ENCODE results near the gene PNPLA3.

Gene PNPLA3

DNA sequence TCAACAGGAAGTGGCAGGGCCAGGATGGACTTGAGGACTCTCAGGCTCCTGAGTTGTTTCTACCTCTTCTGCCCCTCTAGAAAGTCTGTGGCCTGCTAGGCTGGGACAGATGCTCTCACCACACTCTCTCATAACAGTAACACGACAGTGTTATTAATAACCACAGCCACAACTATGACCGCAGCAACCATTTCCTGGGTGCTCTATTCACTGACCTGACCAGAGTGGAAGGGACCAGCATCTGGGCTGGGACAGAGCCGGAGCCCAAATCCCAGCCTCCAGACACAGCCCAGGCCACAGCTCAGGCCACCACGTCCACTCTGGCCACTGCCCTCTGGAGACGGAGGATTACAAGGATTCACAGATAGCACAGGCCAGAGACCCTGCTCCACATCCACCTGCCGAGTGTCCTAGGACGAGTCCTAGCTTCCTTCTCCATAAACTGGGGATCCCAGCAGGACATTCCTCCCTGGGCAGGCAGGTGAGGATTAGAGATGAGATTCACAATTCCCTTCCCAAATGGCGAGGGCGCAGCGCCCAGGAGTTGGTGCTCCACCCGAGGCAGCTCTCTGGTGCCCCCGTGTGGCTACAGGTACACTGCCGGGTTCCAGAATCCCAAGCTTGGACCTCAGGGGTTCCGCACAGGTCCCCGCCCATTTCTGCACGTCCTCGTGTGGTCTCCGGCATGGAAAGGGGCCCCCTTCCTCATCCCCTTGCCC is 38.8 kb upstream of the PNPLA3 start:
- no peak for TF ChIP-seq ZNF274 (IDR thresholded peaks at IDR 0.05; ENCODE audit: low read depth, low read length)
- no peak overlapping the region; the same call in 1 of the 2 replicates for H3K4me3 ChIP-seq (ENCODE audit: low read length)

DNA sequence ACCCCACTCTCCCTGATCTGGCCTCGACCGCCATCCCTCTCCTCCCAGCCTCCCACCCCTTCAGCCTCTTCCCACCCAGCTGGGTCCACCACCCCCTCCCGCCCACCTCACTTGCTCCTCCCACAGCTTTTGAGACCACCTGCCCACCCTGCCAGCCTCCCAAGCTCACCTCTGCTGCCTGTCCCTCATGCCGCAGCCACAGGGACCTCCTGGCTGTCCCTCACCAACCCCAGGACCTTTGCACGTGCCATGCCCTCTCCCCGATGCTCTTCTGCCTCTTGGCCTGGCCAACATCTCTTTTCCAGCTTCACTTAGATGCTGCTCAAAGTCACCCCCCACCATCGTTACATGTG is 38.3 kb upstream of the PNPLA3 start:
- no peak for TF ChIP-seq ZNF274 (IDR thresholded peaks at IDR 0.05; ENCODE audit: low read depth, low read length)
- no peak overlapping the region for H3K4me3 ChIP-seq (ENCODE audit: low read length)

DNA sequence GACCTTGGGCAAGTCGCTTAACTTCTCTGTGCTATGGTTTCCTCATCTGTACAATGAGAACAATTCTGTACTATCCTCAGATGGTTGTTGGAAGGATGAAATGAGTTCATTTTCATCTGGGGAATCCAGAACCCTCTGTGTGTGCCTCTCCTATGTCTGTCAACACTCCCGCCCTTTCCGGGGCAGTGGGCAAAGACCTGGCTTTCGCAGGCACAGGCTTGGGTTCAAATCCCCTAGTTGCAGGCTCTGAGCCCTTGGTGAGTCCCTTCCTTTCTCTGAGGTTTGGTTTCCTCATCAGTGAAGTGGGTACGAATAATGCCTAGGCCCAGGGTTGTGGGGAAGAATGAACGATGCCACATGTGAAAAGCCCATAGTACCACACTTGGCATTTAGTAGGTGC is 37.8 kb upstream of the PNPLA3 start:
- TF ChIP-seq ZNF274 (IDR thresholded peaks at IDR 0.05; ENCODE audit: low read depth, low read length): no peak
- no peak overlapping the region for H3K4me3 ChIP-seq (ENCODE audit: low read length)

DNA sequence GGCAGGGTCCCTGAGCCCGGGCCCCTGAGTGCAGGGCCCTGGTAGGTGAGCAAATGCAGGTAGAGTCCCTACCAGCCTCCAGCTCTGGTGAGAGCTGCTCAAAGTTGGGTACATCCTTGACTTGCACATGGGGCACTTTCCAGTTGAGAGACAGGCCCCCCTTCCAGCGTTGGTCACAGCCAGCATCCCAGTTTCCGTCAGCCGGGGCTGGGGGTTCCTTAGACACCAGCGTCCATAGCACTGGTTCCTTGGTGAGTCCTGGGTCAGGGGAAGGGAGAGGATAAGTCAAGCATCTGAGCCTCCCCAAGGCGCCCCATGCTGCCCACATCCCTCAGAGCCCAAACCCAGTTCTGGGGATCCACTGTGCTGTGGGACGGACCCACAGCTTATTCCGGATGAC is 37.4 kb upstream of the PNPLA3 start:
- TF ChIP-seq ZNF274 (IDR thresholded peaks at IDR 0.05; ENCODE audit: low read depth, low read length): no peak
- H3K4me3 ChIP-seq (ENCODE audit: low read length): no peak overlapping the region

DNA sequence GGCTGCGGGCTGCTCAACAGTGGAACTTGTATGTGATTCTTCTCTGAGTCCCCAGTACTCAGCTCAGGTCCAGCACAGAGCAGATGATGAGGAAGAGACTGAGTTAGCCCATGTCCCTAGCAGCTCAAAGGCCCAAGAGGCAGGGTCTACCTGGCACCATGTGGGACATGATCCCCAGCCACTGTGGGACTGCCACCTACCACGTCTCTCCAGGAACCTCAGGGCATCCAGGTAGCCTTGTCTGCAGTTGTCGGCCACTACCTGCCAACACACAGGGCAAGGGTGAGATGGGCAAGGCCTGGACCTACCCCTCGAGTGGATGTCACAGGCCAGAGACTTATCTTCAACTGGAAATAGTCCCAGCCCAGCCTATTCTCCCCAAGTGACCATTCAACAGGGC is 36.2 kb upstream of the PNPLA3 start:
- H3K4me3 ChIP-seq (ENCODE audit: low read length): no peak overlapping the region
- no peak for TF ChIP-seq ZNF274 (IDR thresholded peaks at IDR 0.05; ENCODE audit: low read depth, low read length)

DNA sequence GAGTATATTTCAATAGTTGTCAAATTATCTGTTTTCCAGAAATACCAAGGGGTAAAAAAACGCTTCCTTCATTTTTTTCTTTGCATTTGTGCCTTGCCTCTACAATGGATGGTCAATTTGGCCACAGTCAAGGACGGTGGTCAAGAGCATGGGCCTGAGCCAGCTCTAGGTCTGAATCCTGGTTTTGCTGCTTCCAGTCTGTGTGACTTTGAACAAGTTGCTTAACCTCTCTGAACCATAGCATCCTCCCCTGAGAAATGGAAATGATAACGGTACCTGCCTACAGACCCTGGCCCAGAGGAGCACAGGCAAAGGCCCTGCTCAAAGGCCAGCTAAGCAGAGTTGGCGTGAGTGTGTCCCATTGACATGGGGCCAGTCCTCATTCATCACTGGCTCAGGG is 34.9 kb upstream of the PNPLA3 start:
- H3K4me3 ChIP-seq (ENCODE audit: low read length): no peak overlapping the region
- TF ChIP-seq ZNF274 (IDR thresholded peaks at IDR 0.05; ENCODE audit: low read depth, low read length): no peak

DNA sequence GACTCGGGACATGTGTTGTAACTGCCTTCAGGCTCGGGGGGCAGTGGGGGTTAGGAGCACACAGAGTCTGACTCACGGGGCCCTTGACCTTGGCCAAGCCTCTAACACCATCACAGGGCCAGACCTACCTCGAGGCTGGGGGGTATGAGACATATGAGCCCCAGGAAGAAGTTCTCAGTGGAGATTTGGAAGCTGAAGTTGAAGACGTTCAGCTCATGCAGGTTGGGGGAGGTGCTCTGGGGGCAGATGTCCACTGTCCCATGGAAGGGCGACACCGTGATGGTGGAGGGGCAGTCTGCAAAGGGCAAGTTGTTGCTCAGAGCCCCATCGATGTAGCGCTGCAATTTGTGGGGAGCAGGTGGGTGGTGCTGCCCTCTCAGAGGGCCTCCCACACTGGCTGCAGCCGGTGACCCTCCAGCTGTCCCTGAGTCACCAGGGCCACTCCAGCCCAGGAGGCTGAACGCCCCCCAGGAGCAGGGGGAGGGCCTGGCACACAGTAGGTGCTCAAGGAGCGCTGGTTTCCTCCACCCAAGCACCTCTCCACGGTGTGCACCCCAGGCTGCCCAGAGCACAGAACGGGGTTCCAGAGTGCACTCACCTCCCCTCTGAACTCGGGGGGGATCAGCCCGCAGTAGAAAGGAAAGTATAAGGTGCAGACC is 34.3 kb upstream of the PNPLA3 start:
- no peak for TF ChIP-seq ZNF274 (IDR thresholded peaks at IDR 0.05; ENCODE audit: low read depth, low read length)
- no peak overlapping the region for H3K4me3 ChIP-seq (ENCODE audit: low read length)

DNA sequence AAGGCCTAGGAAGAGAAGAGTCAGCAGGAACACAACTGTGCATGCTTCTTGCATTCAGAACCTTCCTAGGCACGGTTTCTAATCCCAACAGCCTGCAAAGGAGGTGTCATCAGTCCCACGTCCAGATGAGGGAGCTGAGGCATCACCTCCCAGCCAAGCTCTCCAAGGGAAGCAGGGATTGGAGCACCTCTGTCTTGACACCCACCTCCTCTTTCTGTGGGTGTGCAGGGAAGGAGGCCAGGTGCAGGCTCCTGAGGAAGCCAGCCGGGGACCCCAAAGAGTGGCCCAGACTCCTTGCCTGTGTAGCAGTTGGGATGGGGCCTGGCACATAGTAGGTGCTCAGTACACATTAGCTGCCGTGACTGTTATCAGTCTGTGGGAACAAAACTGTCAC is 33.7 kb upstream of the PNPLA3 start:
- H3K4me3 ChIP-seq (ENCODE audit: low read length): no peak overlapping the region
- TF ChIP-seq ZNF274 (IDR thresholded peaks at IDR 0.05; ENCODE audit: low read depth, low read length): no peak

DNA sequence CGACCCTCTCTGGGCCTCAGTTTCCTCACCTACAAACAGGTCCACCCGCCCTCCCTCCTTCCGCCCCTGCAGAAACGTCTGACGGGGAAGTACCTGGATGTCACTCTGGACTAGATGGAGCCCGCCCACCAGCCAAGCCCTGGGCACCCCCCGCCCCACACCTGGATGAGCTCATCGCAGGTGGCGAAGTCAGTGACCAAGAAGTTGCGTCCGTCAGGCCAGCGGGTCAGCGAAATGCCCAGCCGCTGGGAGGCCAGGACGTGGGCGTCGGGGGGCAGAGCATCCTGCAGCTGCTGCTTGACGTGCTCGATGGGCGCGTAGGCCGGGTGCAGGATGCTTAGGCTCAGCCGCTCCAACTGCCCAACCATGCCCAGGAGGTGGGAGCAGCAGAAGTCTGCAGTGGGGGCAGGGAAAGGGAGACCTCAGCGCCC is 32.7 kb upstream of the PNPLA3 start:
- no peak for TF ChIP-seq ZNF274 (IDR thresholded peaks at IDR 0.05; ENCODE audit: low read depth, low read length)
- H3K4me3 ChIP-seq (ENCODE audit: low read length): no peak overlapping the region

DNA sequence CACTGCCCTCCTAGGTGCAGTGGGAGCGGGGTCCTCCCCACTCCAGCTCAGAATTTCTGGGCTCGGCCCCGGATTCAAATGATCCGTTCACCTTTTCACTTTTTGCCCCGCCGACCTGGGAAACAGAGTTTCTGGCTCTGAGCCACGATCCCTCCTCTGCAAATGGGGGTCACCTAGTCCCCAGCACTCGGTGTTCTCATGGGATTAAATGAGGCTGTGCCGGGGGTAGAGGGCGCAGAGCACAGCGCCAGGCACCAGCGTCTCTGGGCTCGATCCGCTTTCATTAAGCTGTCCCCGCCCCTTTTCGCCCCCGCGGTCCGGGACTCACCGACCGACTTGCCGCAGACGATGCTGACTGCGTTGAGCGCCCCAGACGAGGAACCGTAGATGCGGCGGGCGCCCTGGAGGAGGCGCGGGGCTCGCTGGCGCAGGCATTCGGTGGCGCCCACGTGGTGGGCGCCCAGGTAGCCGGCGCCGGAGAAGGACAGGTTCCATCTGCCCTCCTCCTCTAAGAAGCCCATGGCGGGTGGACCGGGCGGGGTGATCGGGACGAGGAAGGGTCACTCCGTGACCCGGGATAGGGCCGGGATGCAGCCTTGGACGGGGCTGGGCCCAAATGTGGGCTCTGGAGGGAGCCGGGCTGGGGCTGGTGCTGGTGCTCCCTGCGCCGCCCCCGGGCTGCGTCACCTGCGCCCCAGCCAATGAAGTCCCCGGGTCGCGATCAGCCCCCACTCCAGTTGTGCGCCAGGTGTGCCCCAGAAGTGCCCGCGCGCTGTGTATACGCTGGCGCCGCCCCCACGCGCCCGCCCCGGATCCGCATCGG is 32.0 kb upstream of the PNPLA3 start, which contains the start of gene PNPLA5:
TSS of gene PNPLA5 (minus strand) at position 654 of the 823 bp plus-strand sequence. CDS start at position 521, 133 bp downstream.
- H3K4me3 ChIP-seq (ENCODE audit: low read length): no peak within 1 kb of the TSS
- TF ChIP-seq ZNF274 (IDR thresholded peaks at IDR 0.05; ENCODE audit: low read depth, low read length): no peak

DNA sequence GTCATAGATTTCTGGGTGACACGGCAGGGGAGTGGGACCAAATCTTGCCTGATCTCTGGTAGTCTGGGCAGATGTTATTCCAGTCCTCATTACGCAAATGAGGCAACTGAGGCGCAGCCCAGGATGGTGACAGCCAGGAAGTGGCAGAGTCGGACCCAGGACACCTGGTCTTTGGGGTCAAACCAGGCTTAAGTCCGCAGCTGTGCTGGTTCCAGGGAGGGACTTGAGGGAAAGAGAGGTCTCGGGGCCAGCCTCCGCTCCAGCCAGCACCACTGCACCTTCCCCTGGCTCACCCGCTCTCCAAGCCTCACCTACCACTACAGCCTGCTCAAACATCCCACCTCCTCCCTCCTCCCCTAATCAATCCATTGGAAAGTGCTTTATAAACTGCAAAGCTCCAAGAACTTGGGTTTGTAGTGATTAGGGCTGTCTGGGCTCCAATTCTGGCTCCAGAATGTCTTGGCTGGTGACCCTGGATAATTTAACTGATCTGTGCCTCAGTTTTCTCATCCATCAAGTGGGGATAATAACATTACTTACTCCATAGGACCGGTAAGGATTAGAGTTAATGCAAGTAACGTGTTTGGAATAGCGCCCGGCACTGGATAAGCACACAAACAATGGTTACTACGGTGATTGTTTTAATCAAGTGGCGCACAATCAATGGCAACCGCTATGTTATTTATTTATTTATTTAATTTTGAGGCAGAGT is 31.3 kb upstream of the PNPLA3 start:
- no peak overlapping the region for H3K4me3 ChIP-seq (ENCODE audit: low read length)
- TF ChIP-seq ZNF274 (IDR thresholded peaks at IDR 0.05; ENCODE audit: low read depth, low read length): no peak

DNA sequence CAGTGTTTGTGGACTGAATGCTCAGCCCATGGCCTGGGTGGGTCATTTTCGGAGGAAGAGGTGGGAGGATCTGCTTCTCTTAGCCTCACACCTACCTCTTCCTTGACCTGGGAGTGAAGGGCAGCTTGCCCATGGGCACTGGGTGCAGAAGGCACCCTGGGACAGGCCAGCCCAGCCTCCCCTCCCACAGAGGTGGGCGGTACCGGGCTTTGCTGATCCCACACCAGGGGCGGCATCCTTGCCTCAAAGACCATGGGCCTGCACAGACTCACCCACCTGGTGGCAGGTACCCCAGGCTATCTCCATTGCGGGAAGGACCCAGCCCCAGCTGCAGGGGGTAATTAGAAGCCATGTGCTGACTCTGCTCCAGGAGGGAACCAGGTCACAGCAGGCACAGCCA is 30.3 kb upstream of the PNPLA3 start:
- H3K4me3 ChIP-seq (ENCODE audit: low read length): no peak overlapping the region
- no peak for TF ChIP-seq ZNF274 (IDR thresholded peaks at IDR 0.05; ENCODE audit: low read depth, low read length)

DNA sequence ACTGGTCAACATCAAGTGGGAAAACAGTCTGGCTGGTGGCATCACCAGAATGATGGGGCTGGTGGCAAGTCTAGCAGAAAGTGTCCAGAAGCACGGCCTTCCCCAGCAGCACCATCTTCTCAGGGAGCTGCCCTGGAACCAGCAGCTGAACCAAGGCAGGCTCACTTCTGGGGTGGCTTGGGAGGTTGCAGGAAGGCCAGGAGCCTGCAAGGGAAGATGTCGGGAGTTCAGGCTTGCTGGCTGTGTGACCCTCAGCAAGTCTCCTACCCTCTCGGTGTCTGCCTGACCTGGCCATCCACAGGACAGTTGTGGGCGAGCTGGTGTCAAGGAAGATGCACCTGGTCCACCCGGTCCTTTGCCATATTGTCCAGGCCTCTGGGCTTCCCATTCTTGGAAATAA is 29.5 kb upstream of the PNPLA3 start:
- TF ChIP-seq ZNF274 (IDR thresholded peaks at IDR 0.05; ENCODE audit: low read depth, low read length): no peak
- H3K4me3 ChIP-seq (ENCODE audit: low read length): no peak overlapping the region

DNA sequence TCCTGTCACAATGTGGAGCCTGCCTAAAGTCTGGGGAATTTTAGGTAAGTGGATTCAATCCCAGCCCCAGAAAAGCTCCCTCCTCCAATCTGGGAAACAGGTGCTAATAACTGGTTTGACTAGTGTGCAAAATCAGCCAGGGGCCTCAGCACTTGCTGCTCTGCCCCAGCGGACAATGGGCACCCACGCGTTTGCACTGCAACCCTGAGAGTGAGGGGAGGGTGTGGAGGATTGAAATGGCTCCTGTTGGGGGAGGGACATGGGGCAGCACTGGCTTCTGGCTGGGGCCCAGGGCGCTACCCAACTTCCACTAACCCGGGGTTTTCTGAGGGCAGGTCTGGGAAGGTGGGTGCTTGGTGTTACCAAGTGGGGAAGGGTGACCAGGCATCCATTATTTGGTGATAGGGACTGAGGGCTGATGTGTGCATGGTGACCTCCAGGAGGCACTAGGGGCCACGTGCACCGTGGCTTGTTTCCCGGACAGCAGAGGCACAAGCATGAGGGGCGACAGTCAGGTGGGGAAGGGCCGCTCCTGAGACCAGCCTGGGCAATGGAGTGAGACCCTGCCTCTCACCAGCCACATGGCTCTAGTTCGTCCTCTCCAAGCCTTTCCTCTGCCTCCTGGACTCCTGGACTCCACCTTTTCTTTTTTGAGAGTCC is 27.5 kb upstream of the PNPLA3 start:
- no peak for TF ChIP-seq ZNF274 (IDR thresholded peaks at IDR 0.05; ENCODE audit: low read depth, low read length)

More for the DNA sequence above, 27.5 kb upstream of the PNPLA3 start:
- H3K4me3 ChIP-seq (ENCODE audit: low read length): no peak overlapping the region
